ENCODE results near the gene KCNMA1.

Gene KCNMA1

DNA sequence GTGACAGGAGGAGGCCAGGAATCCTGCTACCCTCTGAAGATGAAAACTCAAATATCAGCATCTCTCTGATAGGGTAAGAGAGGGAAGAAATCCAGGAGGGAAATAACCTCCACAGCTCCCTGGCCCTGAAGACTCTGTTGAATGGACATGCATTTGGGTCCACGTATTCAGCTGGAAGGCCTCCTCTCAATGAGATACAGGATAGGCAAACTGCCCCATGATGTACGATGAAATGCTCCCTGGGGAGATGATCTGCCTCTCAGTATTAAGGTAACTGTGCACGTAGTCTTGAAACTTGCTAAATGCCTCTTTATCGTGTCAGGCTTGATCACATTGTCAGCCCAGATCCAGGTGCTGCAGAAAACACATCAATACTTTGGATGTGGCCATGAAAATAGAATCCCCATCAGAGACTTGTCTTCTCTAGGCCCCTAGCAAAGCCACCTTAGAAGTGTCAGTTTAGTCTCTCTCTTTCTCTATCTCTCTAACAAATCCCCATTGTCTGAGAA, 384.0 kb downstream of the KCNMA1 start:
- Histone ChIP-seq H3K4me3 (replicated peaks; ENCODE audit: low read depth, low read length) (no peak overlapping the region), H3K36me3 (ENCODE audit: control insufficient read depth, insufficient read depth, low read length) (no peaks in the 10 kb centered on the region), H3K27me3 (replicated peaks; ENCODE audit: control insufficient read depth, insufficient read depth, low read length) (no peaks in the 10 kb centered on the region)
- TF ChIP-seq, protein P1, sequence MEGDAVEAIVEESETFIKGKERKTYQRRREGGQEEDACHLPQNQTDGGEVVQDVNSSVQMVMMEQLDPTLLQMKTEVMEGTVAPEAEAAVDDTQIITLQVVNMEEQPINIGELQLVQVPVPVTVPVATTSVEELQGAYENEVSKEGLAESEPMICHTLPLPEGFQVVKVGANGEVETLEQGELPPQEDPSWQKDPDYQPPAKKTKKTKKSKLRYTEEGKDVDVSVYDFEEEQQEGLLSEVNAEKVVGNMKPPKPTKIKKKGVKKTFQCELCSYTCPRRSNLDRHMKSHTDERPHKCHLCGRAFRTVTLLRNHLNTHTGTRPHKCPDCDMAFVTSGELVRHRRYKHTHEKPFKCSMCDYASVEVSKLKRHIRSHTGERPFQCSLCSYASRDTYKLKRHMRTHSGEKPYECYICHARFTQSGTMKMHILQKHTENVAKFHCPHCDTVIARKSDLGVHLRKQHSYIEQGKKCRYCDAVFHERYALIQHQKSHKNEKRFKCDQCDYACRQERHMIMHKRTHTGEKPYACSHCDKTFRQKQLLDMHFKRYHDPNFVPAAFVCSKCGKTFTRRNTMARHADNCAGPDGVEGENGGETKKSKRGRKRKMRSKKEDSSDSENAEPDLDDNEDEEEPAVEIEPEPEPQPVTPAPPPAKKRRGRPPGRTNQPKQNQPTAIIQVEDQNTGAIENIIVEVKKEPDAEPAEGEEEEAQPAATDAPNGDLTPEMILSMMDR (IDR thresholded peaks at IDR 0.05; ENCODE audit: insufficient read depth, low read length, poor library complexity, severe bottlenecking), result no peak
- no peak for DNase-seq (ENCODE audit: extremely low read depth, insufficient read length)

DNA sequence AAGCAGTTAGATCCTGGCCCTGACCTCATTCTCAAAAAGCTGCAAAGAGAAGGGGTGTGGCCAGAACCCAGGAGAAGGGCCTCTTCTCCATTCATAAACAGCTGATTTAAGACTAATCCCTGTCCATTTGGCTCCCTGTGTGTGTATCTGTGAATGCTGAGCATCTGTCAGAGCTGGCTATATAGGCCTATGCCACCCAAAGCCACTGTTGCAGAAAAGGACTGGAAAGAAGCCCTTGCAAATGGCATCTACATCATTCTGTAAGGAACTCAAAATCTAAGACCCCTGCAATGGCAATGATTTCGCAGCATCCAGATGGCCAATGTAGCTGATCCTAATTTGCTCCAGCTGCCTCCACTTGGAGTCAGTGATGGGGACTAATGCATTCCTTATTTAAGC, 384.5 kb downstream of the KCNMA1 start:
- H3K4me3 ChIP-seq (replicated peaks; ENCODE audit: low read depth, low read length), result no peak overlapping the region
- no peak for DNase-seq (ENCODE audit: extremely low read depth, insufficient read length)
- TF ChIP-seq, protein P1 (IDR thresholded peaks at IDR 0.05; ENCODE audit: insufficient read depth, low read length, poor library complexity, severe bottlenecking), result no peak

DNA sequence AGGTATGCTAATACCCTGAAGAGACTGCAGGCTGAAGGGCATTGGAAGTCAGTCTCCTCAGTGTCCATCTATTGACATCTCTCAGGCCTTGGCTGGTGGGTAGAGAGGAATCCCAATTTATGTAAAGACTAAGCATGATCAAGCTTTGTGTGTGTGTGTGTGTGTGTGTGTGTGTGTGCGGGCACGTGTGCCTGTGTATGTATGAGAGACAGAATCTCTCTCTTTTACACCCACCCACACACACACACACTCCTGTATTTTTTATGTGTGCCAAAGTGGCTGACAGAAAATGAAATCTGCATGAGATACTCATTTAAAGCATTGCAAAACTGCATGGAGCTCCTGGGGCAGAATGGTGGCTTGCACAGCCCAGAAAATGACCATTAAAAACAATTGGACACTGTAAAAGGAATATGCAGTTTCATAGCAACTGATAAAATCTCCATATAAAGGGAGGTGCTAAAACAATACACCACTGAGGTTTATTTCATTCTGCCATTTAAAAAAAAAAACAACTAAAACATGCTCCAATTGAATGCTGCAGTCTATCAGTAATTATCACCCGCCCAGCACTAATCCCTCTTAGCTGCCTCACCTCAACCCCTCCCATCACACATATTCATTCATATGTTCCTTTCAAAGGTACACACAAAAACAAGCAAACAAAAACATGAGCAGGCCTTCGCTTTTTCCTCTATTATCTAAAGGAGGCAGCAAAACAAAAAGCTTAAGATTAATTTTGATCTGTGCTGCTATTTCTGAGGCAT, 385.0 kb downstream of the KCNMA1 start:
- Histone ChIP-seq H3K4me3 (replicated peaks; ENCODE audit: low read depth, low read length) (no peak overlapping the region), H3K36me3 (ENCODE audit: control insufficient read depth, insufficient read depth, low read length) (no peaks in the 10 kb centered on the region), H3K27me3 (replicated peaks; ENCODE audit: control insufficient read depth, insufficient read depth, low read length) (no peaks in the 10 kb centered on the region)
- TF ChIP-seq, protein P1 (IDR thresholded peaks at IDR 0.05; ENCODE audit: insufficient read depth, low read length, poor library complexity, severe bottlenecking), result no peak
- no peak for DNase-seq (ENCODE audit: extremely low read depth, insufficient read length)

More for the DNA sequence above, 384.5 kb downstream of the KCNMA1 start:
- Histone ChIP-seq H3K27me3 (replicated peaks; ENCODE audit: control insufficient read depth, insufficient read depth, low read length) (no peaks in the 10 kb centered on the region), H3K36me3 (ENCODE audit: control insufficient read depth, insufficient read depth, low read length) (no peaks in the 10 kb centered on the region)

DNA sequence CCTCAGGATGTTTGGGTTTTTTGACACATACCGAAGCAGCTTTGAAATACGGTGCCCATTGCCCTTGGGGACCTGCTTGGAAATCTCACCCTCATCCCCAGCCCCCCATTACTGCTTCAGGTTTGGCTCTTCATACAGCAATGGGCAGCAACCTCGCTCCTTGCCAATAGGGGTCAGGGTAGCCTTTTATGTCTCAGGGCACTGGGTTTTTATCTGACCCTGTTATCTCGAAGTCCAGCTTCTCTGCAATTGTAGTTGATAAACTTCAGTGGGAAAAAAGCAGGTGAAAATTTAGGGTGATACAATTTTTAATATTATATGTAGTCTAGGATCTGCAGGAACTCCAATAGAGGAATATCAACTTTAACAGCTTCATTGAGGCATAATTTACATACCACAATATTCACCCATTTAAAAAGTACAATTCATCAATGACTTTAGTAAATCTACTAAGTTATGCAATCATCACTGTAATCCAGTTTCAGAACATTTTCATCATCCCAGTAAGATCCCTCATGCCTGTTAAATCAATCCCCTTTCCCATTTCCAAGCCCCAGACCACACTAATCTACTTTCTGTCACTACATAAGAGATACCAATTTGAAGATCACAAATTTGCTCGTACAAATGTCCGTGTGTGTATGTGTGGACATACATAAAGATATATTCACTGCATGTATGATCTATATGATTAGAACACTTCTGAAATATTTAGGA, 386.2 kb downstream of the KCNMA1 start:
- no peaks in the 10 kb centered on the region for H3K36me3 ChIP-seq (ENCODE audit: control insufficient read depth, insufficient read depth, low read length)
- H3K27me3 ChIP-seq (replicated peaks; ENCODE audit: control insufficient read depth, insufficient read depth, low read length), result no peaks in the 10 kb centered on the region
- TF ChIP-seq, protein P1 (IDR thresholded peaks at IDR 0.05; ENCODE audit: insufficient read depth, low read length, poor library complexity, severe bottlenecking), result peak; percentile 70
- no peak for DNase-seq (ENCODE audit: extremely low read depth, insufficient read length)
- H3K4me3 ChIP-seq (replicated peaks; ENCODE audit: low read depth, low read length), result no peak overlapping the region

DNA sequence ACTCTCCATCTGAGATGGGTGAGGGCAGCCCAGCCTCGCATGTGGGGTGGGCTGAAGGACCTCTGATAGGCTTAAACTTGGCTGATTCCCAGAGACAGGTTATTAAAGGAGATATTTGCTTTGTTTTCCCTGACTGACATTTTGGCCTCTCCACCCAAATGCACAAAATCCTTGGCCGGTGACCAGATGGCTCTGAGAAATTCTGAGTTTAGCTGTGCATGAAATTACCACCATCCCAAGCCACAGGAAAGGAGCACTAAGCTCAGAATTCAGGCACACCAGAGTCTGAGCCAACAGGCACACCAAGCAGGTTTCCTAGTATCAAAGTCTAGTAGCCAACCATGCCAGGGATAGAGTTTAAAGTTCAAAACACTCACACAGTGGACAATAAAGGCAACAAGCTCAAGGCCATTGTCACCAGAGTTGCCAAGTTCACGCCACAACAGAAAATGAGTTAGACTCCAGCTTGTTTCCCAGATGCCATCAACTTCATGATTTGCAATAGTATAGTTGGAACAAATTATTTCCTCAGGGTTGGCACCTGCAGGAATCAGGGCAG, 387.6 kb downstream of the KCNMA1 start:
- TF ChIP-seq, protein P1 (IDR thresholded peaks at IDR 0.05; ENCODE audit: insufficient read depth, low read length, poor library complexity, severe bottlenecking), result no peak
- H3K4me3 ChIP-seq (replicated peaks; ENCODE audit: low read depth, low read length), result no peak overlapping the region
- H3K36me3 ChIP-seq (ENCODE audit: control insufficient read depth, insufficient read depth, low read length), result no peaks in the 10 kb centered on the region
- no peak for DNase-seq (ENCODE audit: extremely low read depth, insufficient read length)
- no peaks in the 10 kb centered on the region for H3K27me3 ChIP-seq (replicated peaks; ENCODE audit: control insufficient read depth, insufficient read depth, low read length)
